ENCODE results near the gene SKI. TPM values are rescaled to one million over a fixed set of nuclear protein-coding genes. Genes with fewer than 3 reads are reported as not detected.

Gene SKI
- total RNA-seq, 1 experiment from 2014 or later = 28.3 TPM

DNA sequence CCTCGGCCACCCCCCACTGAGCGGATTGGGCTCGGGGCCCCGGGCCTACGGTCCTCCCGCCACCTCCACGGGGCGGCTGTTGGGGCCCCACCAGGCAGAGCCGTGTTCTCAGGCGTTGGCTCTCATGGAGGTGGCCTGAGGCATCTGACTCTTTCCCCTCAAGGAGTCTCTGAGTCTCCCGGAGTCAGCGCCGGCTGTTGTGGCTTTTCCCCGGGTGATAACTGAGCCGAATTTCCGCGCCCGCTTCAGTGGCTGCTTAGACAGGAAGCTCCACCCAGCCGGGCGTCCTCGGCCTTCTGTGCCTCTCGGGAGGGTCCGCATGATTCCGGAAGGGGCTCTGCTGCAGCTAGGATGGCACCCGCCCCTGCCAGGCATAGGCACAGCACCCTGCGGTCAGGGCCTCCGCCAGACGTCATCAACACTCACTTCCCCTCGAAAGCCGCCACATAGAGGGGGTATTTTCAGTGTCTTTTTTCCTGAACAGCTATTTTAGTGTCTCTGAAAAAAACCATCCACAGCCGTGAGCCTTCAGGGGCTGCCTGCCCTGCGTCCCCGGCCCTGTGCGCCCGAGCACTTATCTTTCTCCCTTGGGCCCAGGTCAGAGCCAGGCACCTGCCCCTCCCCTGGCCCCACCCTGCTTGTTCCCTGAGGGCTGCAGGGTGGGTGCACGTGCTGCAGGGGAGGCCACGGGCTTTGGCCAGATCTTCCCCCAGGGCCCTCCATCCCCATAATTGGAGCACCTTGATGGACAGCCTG lies 72.9 kb downstream of the SKI start:
- CTCF ChIA-PET = no interaction called here
- no peak for ATAC-seq
- Histone ChIP-seq H3K9me2 (replicated peaks; ENCODE audit: low read length) (no peaks in the 10 kb centered on the region), H3K27ac (ENCODE audit: low read length) (no peak overlapping the region), H3K27me3 (ENCODE audit: low read length) (no peaks in the 10 kb centered on the region), H4K20me1 (ENCODE audit: low read length) (peaks cover 35% of the 10 kb centered on the region), H3K9ac (ENCODE audit: low read length) (no peak overlapping the region), H3K4me2 (ENCODE audit: low read length) (no peak overlapping the region), H3K9me3 (ENCODE audit: low read length) (no peaks in the 10 kb centered on the region), H3K79me2 (ENCODE audit: low read length) (peaks cover 70% of the 10 kb centered on the region), H3F3A (ENCODE audit: low read length, unreplicated experiment) (no peaks in the 10 kb centered on the region), H3K4me1 (ENCODE audit: insufficient read depth, low read length) (no peaks in the 10 kb centered on the region), H3K36me3 (ENCODE audit: low read depth, low read length) (peaks cover 16% of the 10 kb centered on the region), H2AFZ (ENCODE audit: low read length) (no peak overlapping the region), H3K4me3 (ENCODE audit: low read length) (no peak overlapping the region)
- TF ChIP-seq EZH2phosphoT487 (IDR thresholded peaks at IDR 0.05; ENCODE audit: borderline replicate concordance, low read length) = no peak
- TF ChIP-seq, protein P1, sequence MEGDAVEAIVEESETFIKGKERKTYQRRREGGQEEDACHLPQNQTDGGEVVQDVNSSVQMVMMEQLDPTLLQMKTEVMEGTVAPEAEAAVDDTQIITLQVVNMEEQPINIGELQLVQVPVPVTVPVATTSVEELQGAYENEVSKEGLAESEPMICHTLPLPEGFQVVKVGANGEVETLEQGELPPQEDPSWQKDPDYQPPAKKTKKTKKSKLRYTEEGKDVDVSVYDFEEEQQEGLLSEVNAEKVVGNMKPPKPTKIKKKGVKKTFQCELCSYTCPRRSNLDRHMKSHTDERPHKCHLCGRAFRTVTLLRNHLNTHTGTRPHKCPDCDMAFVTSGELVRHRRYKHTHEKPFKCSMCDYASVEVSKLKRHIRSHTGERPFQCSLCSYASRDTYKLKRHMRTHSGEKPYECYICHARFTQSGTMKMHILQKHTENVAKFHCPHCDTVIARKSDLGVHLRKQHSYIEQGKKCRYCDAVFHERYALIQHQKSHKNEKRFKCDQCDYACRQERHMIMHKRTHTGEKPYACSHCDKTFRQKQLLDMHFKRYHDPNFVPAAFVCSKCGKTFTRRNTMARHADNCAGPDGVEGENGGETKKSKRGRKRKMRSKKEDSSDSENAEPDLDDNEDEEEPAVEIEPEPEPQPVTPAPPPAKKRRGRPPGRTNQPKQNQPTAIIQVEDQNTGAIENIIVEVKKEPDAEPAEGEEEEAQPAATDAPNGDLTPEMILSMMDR (conservative IDR thresholded peaks at IDR 0.05; ENCODE audit: low read depth, low read length) = no peak
- no peak for TF ChIP-seq EZH2 (IDR thresholded peaks at IDR 0.05; ENCODE audit: low read length, unreplicated experiment)
- BruUV-seq (replicated peaks) = no TSS peak
- DNase-seq = no peak
- POLR2A ChIA-PET (ENCODE audit: unreplicated experiment) = no interaction called here
- intact Hi-C loops (cut with micrococcal nuclease) = no loop called here

- Histone ChIP-seq H2AFZ (ENCODE audit: low read length) (no peak overlapping the region), H3K27me3 (ENCODE audit: low read length) (no peaks in the 10 kb centered on the region), H3F3A (ENCODE audit: low read length, unreplicated experiment) (no peaks in the 10 kb centered on the region), H3K27ac (ENCODE audit: low read length) (no peak overlapping the region), H3K4me2 (ENCODE audit: low read length) (no peak overlapping the region), H3K4me1 (ENCODE audit: insufficient read depth, low read length) (no peaks in the 10 kb centered on the region), H3K79me2 (ENCODE audit: low read length) (peaks cover 62% of the 10 kb centered on the region), H4K20me1 (ENCODE audit: low read length) (peaks cover 35% of the 10 kb centered on the region), H3K4me3 (ENCODE audit: low read length) (no peak overlapping the region), H3K9ac (ENCODE audit: low read length) (no peak overlapping the region), H3K36me3 (ENCODE audit: low read depth, low read length) (peaks cover 22% of the 10 kb centered on the region), H3K9me2 (replicated peaks; ENCODE audit: low read length) (no peaks in the 10 kb centered on the region), H3K9me3 (ENCODE audit: low read length) (no peaks in the 10 kb centered on the region)
- ATAC-seq = no peak
- ChIA-PET CTCF (no interaction called here), POLR2A (ENCODE audit: unreplicated experiment) (no interaction called here)
- intact Hi-C loops (cut with micrococcal nuclease) = no loop called here
- no TSS peak for BruUV-seq (replicated peaks)
- TF ChIP-seq, protein P1 (conservative IDR thresholded peaks at IDR 0.05; ENCODE audit: low read depth, low read length) = no peak
- no peak for TF ChIP-seq EZH2phosphoT487 (IDR thresholded peaks at IDR 0.05; ENCODE audit: borderline replicate concordance, low read length)
- no peak for DNase-seq
Observed at GRCh38 chr1:2301607-2302291, 73.6 kb downstream of the SKI start.
